Measurements from ENCODE around the gene ICE2. TPM values are rescaled to one million over a fixed set of nuclear protein-coding genes. Genes with fewer than 3 reads are reported as not detected.
"Not testable (repeated sequence)": the region's sequence is repeated elsewhere in the genome, so short reads cannot be mapped to it uniquely, and the experiment has no call there.

The ICE2 gene
- total RNA-seq, 1 experiment from 2014 or later = 14.5 TPM

DNA sequence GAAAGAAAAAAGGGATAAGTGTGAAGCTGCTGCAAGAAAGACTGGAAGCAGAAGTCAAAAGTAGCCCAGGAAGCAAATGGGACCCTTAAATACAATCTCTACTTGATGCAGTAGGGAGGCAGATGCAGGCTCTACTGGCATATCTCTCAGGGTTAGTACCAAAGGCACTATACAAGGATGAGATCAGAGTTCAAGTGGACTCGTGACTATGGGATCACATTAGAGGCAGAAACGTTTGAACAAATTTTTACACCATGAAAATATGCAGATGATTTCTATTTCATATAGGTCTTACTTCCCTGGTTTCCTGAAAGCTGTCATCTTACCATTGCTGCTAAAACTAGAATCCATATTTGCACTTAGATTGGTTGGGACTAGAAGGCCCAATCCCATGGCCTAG is 53.5 kb downstream of the ICE2 start:
- peaks cover 29% of the 10 kb centered on the region for H3K36me3 ChIP-seq
- H3K27me3 ChIP-seq = no peaks in the 10 kb centered on the region
- H3K9me3 ChIP-seq = no peaks in the 10 kb centered on the region
- no peak for DNase-seq
- no peak overlapping the region for H3K4me3 ChIP-seq

DNA sequence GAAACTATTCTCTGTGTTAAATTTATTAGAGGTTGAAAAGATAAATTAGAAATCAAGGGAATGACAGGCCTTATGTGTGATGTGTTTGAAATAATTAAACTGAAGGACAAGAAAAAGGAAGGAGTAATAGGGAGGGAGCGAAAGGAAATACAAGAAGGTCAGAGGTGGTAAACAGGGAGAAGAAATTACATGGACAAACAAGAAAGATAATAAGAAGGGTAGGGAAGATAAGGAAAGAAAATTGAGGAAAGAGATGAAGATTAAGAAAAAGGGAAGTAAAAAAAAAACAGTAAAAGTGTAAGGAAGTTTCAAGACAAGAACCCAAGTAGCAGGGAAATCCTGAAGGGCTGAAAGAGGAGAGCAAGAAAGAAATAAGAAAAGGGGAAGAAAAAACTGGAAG is 54.9 kb downstream of the ICE2 start:
- Histone ChIP-seq H3K4me3 (no peak overlapping the region), H3K9me3 (no peaks in the 10 kb centered on the region), H3K36me3 (peaks cover 32% of the 10 kb centered on the region), H3K27me3 (no peaks in the 10 kb centered on the region)
- DNase-seq = no peak

DNA sequence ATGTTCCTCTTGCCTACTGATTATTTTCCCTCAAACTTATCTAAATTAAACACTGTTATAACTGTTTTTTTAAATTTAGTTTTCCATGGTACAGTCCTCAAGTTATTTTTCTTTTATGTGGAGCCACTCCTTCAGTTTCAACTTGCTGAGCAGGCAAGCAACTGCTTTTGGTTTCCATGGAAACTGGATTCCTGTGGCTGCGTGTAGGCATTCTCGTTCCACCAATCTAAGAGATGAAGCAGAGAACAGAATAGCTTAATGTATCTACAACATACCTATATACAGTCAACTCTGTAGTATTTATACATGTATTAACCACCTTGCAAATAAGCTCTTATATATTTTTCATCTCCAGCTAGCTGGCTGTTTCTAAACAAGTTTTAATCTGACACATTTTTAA is 55.4 kb downstream of the ICE2 start:
- no peak overlapping the region for H3K4me3 ChIP-seq
- H3K9me3 ChIP-seq = no peaks in the 10 kb centered on the region
- H3K27me3 ChIP-seq = no peaks in the 10 kb centered on the region
- peaks cover 31% of the 10 kb centered on the region for H3K36me3 ChIP-seq
- peak; percentile 49 for DNase-seq

DNA sequence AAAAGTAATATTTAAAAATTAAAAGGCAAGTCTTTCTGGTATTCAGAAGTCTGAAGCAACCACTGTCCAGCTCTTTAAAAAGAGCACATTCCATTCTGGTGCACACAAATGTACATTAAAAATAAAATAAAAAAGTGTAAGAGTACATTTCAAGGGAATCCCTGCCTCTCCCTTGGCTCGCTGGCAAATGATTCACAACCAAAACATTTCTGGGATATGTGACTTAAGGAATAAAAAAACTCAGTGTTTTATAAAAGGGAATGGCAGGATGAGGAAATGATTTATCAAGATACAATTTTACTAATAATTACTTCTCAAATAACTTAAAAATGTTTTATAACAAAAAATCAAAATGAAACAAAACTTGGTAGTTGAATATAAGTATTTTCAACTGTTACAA is 57.4 kb downstream of the ICE2 start:
- peak; percentile 77 for DNase-seq
- peaks cover 26% of the 10 kb centered on the region for H3K36me3 ChIP-seq
- H3K27me3 ChIP-seq = no peaks in the 10 kb centered on the region
- no peak overlapping the region for H3K4me3 ChIP-seq
- H3K9me3 ChIP-seq = no peaks in the 10 kb centered on the region

DNA sequence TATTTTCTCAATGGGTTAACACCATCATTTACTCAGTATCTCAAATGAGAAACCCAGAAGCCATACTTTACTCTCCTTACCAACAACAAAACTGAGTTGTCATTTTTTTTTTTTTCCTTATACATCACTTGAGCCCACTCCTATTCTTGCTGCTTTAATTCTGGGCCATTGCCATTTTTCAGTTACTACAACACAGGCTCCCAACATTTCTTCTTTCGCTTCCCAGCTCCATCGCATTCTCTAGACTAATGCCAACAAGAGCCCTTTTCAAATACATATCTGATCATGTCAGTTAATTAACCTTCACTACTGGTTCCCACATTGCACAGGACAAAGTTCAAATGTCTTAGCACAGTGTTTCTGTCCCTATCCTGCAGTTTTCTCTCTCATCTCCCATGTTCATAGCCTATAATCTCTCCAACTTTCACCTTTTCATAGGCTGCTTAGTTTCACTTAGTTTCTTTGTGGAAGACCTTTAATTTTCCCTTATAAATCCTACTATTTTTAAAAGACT is 58.7 kb downstream of the ICE2 start:
- Histone ChIP-seq H3K4me3 (no peak overlapping the region), H3K36me3 (peaks cover 20% of the 10 kb centered on the region), H3K9me3 (no peaks in the 10 kb centered on the region), H3K27me3 (no peaks in the 10 kb centered on the region)
- no peak for DNase-seq

DNA sequence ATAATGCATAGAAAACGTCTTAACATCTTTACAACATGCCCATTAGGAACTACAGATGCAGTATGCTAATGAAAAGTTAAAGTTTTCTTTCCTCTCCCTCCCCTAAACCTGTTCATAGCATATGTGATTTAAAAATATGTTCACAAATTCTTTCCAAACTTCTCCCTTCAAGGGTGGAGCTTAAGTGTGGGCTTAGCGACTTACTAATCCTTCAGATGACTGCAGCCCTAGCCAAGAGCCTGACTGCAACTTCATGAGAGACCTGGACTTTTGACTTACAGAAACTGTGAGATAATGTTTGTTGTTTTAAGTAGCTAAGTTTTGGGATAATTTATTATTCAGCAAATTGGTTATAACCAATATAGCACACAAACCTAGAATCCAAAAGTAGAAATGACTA is 59.2 kb downstream of the ICE2 start:
- no peaks in the 10 kb centered on the region for H3K9me3 ChIP-seq
- H3K4me3 ChIP-seq = no peak overlapping the region
- no peaks in the 10 kb centered on the region for H3K27me3 ChIP-seq
- DNase-seq = no peak
- peaks cover 20% of the 10 kb centered on the region for H3K36me3 ChIP-seq

DNA sequence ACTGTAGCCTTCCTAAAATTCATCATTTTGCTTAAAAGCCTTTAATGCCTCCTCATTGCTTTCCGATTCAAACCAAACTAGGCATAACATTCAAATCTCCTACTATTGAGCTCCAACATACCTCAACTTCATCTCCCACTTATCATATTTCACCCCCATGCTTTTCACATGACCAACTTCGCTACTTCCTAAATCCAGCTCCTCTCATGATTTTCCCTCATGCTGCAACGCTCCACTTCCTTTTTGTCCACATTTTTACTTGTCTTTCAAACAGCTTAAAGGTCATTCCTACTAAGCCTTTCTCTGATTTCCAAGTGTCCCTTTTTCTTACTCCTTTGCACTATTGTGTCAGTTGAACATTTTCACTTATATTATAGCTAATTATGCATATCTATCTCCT is 60.8 kb downstream of the ICE2 start:
- Histone ChIP-seq H3K9me3 (no peaks in the 10 kb centered on the region), H3K4me3 (no peak overlapping the region), H3K36me3 (peaks cover 13% of the 10 kb centered on the region), H3K27me3 (no peaks in the 10 kb centered on the region)
- DNase-seq = no peak

DNA sequence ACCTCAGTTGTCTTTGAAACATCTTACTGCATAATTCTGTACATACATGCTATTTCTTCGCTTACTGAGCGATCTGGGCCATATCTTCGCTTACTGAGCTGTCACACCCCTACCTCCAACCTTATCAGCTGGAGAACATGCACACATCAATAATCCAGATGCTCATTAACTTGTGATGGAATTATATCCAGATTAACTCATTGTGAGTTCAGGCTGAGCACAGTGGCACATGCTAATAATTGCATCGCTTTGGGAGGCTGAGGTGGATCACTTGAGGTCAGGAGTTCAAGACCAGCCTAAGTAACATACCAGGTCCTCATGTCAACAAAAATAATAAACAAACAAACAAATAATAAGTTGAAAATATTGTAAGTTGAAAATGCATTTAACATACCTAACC is 61.8 kb downstream of the ICE2 start:
- Histone ChIP-seq H3K9me3 (no peaks in the 10 kb centered on the region), H3K4me3 (no peak overlapping the region), H3K36me3 (peaks cover 7% of the 10 kb centered on the region), H3K27me3 (no peaks in the 10 kb centered on the region)
- no peak for DNase-seq

DNA sequence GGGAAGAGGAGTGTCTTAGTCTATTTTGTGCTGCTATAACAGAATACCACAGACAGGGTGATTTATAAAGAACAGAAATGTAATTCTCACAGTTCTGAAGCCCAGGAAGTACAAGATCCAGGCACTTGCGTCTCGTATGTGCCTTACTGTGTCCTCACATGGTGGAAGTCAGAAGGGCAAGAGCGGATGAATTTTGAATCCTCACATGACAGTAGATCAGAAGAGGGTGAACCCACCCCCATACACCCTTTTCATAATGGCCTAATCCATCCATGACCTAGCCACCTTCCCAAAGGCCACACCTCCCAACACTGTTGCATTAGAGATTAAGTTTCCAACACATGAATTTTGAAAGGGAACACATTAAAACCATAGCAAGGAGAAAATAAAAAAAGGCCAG is 62.5 kb downstream of the ICE2 start:
- H3K9me3 ChIP-seq = no peaks in the 10 kb centered on the region
- DNase-seq = no peak
- H3K4me3 ChIP-seq = no peak overlapping the region
- H3K27me3 ChIP-seq = no peaks in the 10 kb centered on the region
- H3K36me3 ChIP-seq = peaks cover 7% of the 10 kb centered on the region

DNA sequence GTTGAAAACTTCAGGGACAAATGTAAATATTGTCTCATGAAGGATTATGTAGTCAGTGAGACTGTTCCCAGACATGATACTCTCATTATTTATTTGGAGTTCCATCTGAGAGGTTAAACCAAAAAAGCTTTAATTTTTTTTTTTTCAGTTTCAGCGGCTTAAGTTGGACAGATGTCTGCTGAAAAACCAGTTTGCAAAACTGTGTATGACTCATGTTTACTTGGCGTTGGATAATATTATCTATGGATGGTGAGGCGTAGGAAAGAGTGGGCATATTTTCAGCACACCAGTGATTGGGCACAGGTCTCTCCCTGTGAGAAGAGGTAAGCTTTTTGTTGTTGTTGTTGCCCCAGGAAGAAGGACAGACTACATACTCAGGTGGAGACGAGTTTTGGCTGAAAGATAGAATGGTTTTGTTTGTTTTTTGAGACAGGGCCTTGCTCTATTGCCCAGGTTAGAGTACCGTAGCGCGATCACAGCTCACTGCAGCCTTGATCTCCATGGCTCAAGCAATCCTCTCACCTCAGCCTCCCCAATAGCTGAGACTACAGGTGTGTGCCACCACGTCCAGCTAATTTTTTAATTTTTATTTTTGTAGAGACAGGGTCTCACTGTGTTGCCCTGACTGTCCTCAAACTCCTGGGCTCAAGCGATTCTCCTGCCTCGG is 64.8 kb downstream of the ICE2 start:
- Histone ChIP-seq H3K9me3 (no peaks in the 10 kb centered on the region), H3K27me3 (no peaks in the 10 kb centered on the region), H3K36me3 (no peaks in the 10 kb centered on the region; the same call in 1 of the 2 replicates), H3K4me3 (no peak overlapping the region)
- DNase-seq = peak; percentile 39

DNA sequence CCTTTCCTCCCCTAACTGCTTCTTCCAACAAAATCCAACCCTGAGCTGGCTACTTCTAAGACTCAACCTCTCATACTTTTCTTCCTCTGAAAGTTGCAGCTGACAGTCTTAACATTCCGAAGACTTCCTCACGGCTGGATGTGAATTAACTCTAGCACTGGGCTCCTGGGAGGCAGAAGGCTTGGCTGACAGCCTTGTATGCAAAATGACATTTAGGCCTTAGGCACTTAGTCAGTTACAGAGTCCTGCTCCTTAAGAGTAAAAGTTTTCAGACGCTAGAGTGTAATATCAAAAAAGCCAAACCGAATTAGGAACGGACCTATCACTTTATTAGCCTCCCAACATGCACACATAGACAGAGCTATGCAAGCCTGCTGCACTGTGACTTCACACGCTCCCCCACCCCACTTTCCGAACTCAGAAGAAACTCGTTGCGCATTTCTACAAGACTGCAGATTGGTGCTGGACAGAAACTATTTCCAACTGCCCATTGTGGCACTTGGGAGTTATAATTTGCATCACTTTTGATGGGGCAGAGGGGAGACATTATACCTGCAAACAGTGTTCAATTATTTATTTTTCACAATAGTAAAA is 65.6 kb downstream of the ICE2 start:
- no peaks in the 10 kb centered on the region; the same call in 1 of the 2 replicates for H3K36me3 ChIP-seq
- H3K9me3 ChIP-seq = no peaks in the 10 kb centered on the region
- peak; percentile 42 for DNase-seq
- H3K27me3 ChIP-seq = no peaks in the 10 kb centered on the region
- H3K4me3 ChIP-seq = no peak overlapping the region

DNA sequence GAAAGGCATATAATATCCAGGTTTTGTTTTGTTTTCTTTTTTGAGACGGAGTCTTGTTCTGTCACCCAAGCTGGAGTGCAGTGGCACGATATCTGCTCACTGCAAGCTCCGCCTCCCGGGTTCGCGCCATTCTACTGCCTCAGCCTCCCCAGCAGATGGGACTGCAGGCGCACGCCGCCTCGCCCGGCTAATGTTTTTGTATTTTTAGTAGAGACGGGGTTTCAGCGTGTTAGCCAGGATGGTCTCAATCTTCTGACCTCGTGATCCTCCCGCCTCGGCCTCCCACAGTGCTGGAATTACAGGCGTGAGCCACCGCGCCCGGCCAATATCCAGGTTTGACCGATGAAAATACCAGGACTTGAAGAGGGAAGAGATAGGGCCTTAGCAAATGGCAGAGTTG is 66.1 kb downstream of the ICE2 start:
- H3K36me3 ChIP-seq, H3K9me3 ChIP-seq, DNase-seq, H3K4me3 ChIP-seq, H3K27me3 ChIP-seq: not testable (repeated sequence)

DNA sequence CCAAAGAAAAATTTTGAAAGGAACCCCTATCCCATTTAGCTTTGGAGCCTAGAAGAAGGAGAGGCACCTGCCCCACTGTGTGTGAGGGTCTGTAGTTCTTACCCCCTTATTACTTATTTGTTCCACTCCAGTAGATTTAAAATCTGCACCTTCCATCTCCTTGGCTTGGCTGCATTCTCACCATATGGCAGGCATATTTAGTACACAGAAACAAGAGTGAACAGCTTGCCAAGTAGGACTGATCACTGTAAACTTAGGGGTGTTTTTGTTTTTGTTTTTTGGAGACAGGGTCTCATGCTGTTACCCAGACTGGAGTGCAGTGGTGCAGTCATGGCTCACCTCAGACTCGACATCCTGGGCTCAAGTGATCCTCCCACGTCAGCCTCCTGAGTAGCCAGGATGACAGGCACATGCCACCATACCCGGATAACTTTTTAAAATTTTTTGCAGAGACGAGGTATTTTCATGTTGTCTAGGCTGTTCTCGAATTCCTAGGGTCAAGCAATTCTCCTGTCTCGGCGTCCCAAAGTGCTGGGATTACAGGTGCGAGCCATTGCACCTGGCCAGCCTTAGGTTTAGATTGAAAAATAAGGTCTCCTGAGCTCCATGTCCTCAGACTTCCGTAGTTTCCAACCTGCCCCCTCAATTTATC is 67.0 kb downstream of the ICE2 start:
- no peaks in the 10 kb centered on the region; the same call in 1 of the 2 replicates for H3K36me3 ChIP-seq
- H3K9me3 ChIP-seq = no peaks in the 10 kb centered on the region
- no peak overlapping the region for H3K4me3 ChIP-seq
- DNase-seq = no peak
- H3K27me3 ChIP-seq = no peaks in the 10 kb centered on the region

DNA sequence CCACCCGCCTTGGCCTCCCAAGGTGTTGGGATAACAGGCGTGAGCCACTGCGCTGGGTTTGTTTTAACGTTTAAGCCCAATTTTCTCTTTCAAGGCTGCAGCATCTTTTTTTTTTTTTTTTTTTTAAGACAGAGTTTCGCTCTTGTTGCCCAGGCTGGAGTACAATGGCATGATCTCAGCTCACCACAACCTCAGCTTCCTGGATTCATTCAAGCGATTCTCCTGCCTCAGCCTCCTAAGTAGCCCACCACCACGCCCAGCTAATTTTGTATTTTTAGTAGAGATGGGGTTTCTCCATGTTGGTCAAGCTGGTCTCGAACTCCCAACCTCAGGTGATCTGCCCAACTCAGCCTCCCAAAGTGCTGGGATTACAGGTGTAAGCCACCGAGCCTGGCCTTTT is 68.6 kb downstream of the ICE2 start:
- H3K27me3 ChIP-seq, H3K36me3 ChIP-seq, H3K4me3 ChIP-seq, DNase-seq, H3K9me3 ChIP-seq: not testable (repeated sequence)

DNA sequence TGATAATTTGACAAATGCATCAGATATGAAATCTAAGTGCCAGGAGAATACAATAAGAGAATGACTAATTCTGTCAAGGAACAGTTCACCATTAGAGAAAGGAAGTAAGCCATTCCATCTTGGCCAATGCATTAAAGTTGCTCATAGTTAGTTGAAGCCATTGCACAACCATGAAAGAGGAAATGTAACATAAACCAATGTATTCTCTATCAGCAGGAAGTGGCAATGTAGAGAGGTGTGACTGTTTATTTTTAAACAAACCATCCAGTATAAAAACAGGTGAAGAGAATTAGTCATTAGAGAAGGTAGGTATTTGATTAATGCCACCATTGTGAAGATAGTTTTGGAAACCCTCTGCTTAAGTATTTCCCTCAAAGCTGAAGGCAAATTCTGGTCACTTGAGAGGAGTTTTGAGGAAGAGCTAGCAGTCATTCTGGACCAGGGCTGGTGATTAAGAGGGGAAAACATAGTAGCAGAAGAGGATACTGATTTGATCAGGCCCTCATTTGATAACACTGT is 70.4 kb downstream of the ICE2 start:
- H3K36me3 ChIP-seq = no peaks in the 10 kb centered on the region
- H3K9me3 ChIP-seq = no peaks in the 10 kb centered on the region
- H3K4me3 ChIP-seq = no peak overlapping the region
- no peaks in the 10 kb centered on the region for H3K27me3 ChIP-seq
- no peak for DNase-seq

DNA sequence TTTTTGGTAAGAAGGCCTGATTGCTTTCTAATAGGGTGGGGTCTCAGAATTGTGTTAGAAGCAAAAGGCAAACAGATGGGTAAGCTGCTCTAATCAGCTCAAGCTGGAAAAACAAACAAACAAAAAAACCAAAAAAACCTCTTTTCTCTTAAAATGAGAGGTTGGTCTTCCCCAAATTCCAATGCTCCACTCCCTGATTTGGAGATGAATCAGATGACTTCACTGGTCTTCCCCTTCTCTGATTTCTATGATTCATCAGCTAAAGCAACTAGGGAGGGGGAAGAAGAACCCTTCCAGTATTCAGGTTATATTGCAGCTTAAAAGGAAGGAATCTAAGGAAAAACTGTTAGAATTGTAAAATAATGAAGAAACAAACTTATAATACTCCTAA is 71.5 kb downstream of the ICE2 start:
- no peak overlapping the region for H3K4me3 ChIP-seq
- H3K36me3 ChIP-seq = no peaks in the 10 kb centered on the region
- DNase-seq = no peak
- H3K9me3 ChIP-seq = no peaks in the 10 kb centered on the region
- no peaks in the 10 kb centered on the region for H3K27me3 ChIP-seq

DNA sequence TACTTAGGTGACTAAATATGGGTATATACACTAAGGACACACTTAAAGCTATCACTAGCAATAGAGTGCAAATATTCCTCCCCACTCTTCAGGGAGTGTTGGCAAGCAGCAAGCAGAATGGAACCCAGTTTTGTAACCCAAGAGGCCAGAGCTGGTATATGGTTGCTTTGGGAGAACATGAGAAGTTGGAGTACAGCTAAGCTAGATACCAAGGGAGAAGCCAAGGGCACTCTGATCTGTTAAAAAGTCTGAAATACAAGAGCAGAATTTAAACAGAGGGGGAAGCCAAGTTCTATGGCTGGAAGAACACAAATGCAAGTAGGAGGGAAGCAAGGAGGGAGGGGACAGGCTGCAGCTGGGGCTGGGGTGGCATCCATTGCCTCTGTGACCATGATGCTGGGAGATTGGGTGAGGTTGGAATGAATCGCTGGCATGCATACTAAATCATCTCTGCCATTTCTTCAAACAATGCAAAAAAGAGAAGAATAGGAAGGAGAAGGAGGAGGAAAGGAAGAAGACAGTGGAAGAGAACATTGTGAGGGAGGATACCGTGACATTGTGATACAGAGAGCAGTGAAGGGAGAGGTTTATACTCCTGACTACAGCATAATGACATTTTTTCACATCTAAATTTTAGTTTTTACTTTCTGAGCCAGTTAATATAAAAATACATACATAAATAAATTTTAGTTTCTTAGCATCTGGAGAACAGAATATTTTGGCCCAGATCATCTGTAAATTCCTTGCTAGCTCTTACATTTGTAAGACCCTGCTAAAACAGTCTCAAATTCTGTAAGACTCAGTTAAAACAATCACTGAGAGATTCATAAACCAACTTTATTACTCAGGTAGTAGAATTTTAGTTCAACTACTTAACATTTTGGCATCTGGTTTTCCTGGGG is 72.2 kb downstream of the ICE2 start:
- Histone ChIP-seq H3K9me3 (no peaks in the 10 kb centered on the region), H3K27me3 (no peaks in the 10 kb centered on the region), H3K36me3 (no peaks in the 10 kb centered on the region), H3K4me3 (no peak overlapping the region)
- DNase-seq = no peak

Data from MG63 (cell line).